GDM1 (cell line): ENCODE data around the gene SMIM1.
"Not testable (repeated sequence)": the region's sequence is repeated elsewhere in the genome, so short reads cannot be mapped to it uniquely, and the experiment has no call there.

ENCODE experiments used
- DNase-seq: peaks from one replicate; lab custom pipeline; 2025; lab: John Stamatoyannopoulos, UW

SMIM1 gene

GRCh38 chr1:3736708-3737107 is 35.8 kb upstream of the SMIM1 start:
- DNase-seq, result no peak

GRCh38 chr1:3738943-3739342 is 33.6 kb upstream of the SMIM1 start:
- DNase-seq, result no peak

GRCh38 chr1:3740042-3740441 is 32.5 kb upstream of the SMIM1 start:
- no peak for DNase-seq

- no peak for DNase-seq
Measured at GRCh38 chr1:3740752-3741151, 31.8 kb upstream of the SMIM1 start.

- DNase-seq, result no peak
Measured at GRCh38 chr1:3741566-3742438, 30.7 kb upstream of the SMIM1 start.

- DNase-seq, result no peak
Measured at GRCh38 chr1:3742439-3743298, 29.9 kb upstream of the SMIM1 start.

- DNase-seq, result no peak
Measured at GRCh38 chr1:3743421-3743820, 29.1 kb upstream of the SMIM1 start.

GRCh38 chr1:3743826-3744225 is 28.7 kb upstream of the SMIM1 start:
- no peak for DNase-seq

- no peak for DNase-seq
Measured at GRCh38 chr1:3744646-3745045, 27.9 kb upstream of the SMIM1 start.

- DNase-seq, result no peak
Measured at GRCh38 chr1:3745071-3745470, 27.5 kb upstream of the SMIM1 start.

- no peak for DNase-seq
Measured at GRCh38 chr1:3745590-3746381, 26.8 kb upstream of the SMIM1 start.

GRCh38 chr1:3746389-3746829 is 26.1 kb upstream of the SMIM1 start:
- no peak for DNase-seq

GRCh38 chr1:3746830-3747521 is 25.6 kb upstream of the SMIM1 start:
- DNase-seq, result no peak

GRCh38 chr1:3747522-3747848 is 25.1 kb upstream of the SMIM1 start:
- DNase-seq, result no peak

- no peak for DNase-seq
Measured at GRCh38 chr1:3747903-3748302, 24.6 kb upstream of the SMIM1 start.

GRCh38 chr1:3748316-3748900 is 24.1 kb upstream of the SMIM1 start:
- not testable (repeated sequence) for DNase-seq

- no peak for DNase-seq
Measured at GRCh38 chr1:3749512-3749911, 23.0 kb upstream of the SMIM1 start.

- no peak for DNase-seq
Measured at GRCh38 chr1:3750741-3751140, 21.8 kb upstream of the SMIM1 start.

GRCh38 chr1:3752400-3752945 is 20.1 kb upstream of the SMIM1 start, which contains the start of gene CCDC27:
Gene CCDC27, plus strand, starts transcription at chr1:3752450. Its CDS starts 32 bp downstream, at chr1:3752482.
- DNase-seq, result no peak

GRCh38 chr1:3753656-3754454 is 18.7 kb upstream of the SMIM1 start:
- no peak for DNase-seq
